Neural crest cell (in vitro differentiated cells): Measurements from ENCODE around the gene NRXN3. TPM values are rescaled to one million over a fixed set of nuclear protein-coding genes. Genes with fewer than 3 reads are reported as not detected.

ENCODE experiments used
- DNase-seq: peaks from one replicate; pipeline ENCODE4 v3.0.0; 2021; ENCODE audit warnings: low read depth, mixed read lengths, low spot score
- H3K27ac Mint-ChIP-seq: one replicate; pipeline ENCODE4 v1.8.0; 2021; ENCODE audit warnings: mild to moderate bottlenecking, mixed read lengths; ENCODE audit not compliant: unreplicated experiment
- H3K27me3 Mint-ChIP-seq: 2 replicates; pipeline ENCODE4 v1.8.0; 2021; ENCODE audit warnings: low read depth, mild to moderate bottlenecking, mixed read lengths
- H3K36me3 Mint-ChIP-seq: 2 replicates; pipeline ENCODE4 v1.8.0; 2021; ENCODE audit warnings: low read depth, mild to moderate bottlenecking, mixed read lengths
- H3K4me1 Mint-ChIP-seq: 2 replicates; pipeline ENCODE4 v1.8.0; 2021; ENCODE audit warnings: mixed read lengths
- H3K4me3 Mint-ChIP-seq: one replicate; pipeline ENCODE4 v1.8.0; 2021; ENCODE audit warnings: mild to moderate bottlenecking, mixed read lengths
- H3K9me3 Mint-ChIP-seq: 2 replicates; pipeline ENCODE4 v1.8.0; 2021; ENCODE audit warnings: mixed read lengths
- total RNA-seq: library from RNA; stranded (reverse); gene quantifications from 2 replicates; pipeline ENCODE4 v1.2.1, GENCODE V29; 2021
- TF ChIP-seq, protein P1 (sequence below): fragments of 200-600 bp; sonication (generic); conservative IDR thresholded peaks from 2 replicates; pipeline ENCODE4 v1.5.0; 2021; ENCODE audit warnings: antibody characterized with exemption, mild to moderate bottlenecking

Gene NRXN3
- total RNA-seq, 1 donor from 2014 or later: 2.5 TPM

DNA sequence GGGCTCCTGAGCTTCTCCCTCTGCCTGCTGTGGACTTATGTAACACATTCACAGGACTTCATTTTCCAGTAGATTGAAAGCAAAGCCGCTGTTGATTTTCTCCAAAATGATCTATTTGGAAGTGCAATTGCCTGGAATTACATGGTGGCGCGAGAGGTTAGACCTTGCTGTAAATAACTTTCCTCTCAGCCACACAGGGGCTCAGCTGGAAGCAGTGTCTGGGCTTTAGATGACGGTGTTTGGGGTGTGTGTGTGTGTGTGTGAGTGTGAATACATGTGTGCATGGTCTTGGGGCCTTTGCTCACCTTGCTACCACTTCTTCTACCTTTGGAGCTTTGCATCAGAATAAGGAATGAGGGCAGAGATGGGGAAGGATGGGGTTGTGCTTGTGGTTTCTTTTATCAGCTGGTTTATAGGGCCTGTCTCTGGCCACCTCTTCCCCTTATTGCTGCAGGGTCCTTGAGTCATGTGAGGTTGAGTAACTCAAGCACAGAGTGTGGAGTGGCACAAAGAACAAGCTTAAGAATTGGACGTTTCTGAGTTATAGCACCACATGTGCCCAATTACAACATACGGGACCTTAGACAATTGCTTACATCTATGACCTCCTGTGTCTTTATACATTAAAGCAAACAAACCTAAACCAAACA, 280.6 kb downstream of the NRXN3 start:
- peaks cover 27% of the 10 kb centered on the region for H3K27me3 Mint-ChIP-seq
- no peaks in the 10 kb centered on the region for H3K4me1 Mint-ChIP-seq
- no peak overlapping the region for H3K4me3 Mint-ChIP-seq
- TF ChIP-seq, protein P1, sequence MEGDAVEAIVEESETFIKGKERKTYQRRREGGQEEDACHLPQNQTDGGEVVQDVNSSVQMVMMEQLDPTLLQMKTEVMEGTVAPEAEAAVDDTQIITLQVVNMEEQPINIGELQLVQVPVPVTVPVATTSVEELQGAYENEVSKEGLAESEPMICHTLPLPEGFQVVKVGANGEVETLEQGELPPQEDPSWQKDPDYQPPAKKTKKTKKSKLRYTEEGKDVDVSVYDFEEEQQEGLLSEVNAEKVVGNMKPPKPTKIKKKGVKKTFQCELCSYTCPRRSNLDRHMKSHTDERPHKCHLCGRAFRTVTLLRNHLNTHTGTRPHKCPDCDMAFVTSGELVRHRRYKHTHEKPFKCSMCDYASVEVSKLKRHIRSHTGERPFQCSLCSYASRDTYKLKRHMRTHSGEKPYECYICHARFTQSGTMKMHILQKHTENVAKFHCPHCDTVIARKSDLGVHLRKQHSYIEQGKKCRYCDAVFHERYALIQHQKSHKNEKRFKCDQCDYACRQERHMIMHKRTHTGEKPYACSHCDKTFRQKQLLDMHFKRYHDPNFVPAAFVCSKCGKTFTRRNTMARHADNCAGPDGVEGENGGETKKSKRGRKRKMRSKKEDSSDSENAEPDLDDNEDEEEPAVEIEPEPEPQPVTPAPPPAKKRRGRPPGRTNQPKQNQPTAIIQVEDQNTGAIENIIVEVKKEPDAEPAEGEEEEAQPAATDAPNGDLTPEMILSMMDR: no peak
- no peaks in the 10 kb centered on the region for H3K36me3 Mint-ChIP-seq
- no peak overlapping the region for H3K27ac Mint-ChIP-seq
- DNase-seq: no peak
- no peaks in the 10 kb centered on the region for H3K9me3 Mint-ChIP-seq

DNA sequence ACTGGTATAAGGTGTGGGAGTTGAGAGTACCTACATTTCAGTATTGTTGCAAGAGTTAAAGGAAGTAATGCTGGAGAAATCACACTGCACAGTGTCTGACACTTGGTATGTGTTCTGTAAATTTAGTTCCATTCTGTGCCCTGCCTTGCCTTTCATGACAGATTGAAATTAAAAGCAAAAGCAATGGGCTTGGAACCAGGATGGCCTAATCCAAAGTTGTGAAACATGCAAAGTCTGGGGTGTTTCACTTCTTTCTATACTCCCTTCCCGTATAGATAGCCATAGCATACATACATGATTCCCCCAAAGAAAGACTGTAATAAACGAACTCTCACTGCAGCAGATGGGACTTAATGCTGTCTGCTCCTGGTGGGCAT, 281.1 kb downstream of the NRXN3 start:
- H3K36me3 Mint-ChIP-seq: no peaks in the 10 kb centered on the region
- TF ChIP-seq, protein P1: no peak
- DNase-seq: no peak
- H3K4me3 Mint-ChIP-seq: no peak overlapping the region
- H3K27ac Mint-ChIP-seq: no peak overlapping the region
- H3K4me1 Mint-ChIP-seq: no peaks in the 10 kb centered on the region
- H3K27me3 Mint-ChIP-seq: peaks cover 26% of the 10 kb centered on the region
- H3K9me3 Mint-ChIP-seq: no peaks in the 10 kb centered on the region

DNA sequence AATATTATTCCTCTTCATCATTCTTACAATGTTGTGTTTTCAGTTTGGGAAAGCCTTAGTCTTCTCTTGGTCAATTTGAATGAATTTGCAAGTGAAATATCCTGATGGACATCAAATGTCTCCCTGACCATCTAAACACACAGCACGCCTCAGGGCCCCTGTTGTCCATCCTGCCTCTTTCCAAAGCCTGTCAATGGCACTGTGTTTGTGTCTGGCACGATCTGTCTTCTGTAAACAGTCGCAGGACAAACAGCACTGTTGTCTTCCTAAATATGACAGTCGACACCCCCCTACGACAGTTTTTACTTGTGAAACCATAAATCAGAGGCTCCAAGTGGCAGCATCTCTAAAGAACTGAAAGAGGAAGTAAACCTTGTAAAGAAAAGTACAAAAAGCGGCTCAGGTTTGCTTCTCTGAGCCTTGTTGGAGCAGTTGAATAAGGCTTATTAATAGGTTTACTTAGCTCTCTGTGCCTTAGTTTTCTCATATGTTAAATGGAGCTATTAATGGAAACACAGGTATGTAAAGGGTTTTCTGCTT, 285.8 kb downstream of the NRXN3 start:
- H3K9me3 Mint-ChIP-seq: no peaks in the 10 kb centered on the region
- H3K27ac Mint-ChIP-seq: no peak overlapping the region
- H3K27me3 Mint-ChIP-seq: peaks cover 55% of the 10 kb centered on the region
- DNase-seq: no peak
- H3K4me1 Mint-ChIP-seq: no peaks in the 10 kb centered on the region
- TF ChIP-seq, protein P1: no peak
- no peaks in the 10 kb centered on the region for H3K36me3 Mint-ChIP-seq
- H3K4me3 Mint-ChIP-seq: no peak overlapping the region

DNA sequence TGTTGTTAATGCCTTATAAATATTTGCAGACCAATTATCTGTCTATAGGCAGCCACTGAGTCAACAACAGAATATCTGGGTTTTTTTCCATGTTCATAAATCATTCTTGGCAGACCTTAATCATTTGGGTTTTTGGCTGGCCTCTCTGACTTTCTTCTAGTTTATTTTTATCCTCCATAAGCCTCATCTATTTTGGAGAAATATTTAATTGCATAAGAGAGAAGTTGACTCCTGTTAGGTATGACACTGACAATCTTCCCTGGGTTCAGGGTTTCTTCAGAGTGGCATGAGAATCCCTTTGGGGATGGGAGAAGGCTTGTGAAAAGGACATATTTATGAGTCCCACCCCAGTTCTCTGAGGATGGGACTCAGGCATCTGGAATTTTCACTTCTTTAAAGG, 299.8 kb downstream of the NRXN3 start:
- peaks cover 5% of the 10 kb centered on the region for H3K27me3 Mint-ChIP-seq
- H3K4me1 Mint-ChIP-seq: no peaks in the 10 kb centered on the region
- TF ChIP-seq, protein P1: no peak

DNA sequence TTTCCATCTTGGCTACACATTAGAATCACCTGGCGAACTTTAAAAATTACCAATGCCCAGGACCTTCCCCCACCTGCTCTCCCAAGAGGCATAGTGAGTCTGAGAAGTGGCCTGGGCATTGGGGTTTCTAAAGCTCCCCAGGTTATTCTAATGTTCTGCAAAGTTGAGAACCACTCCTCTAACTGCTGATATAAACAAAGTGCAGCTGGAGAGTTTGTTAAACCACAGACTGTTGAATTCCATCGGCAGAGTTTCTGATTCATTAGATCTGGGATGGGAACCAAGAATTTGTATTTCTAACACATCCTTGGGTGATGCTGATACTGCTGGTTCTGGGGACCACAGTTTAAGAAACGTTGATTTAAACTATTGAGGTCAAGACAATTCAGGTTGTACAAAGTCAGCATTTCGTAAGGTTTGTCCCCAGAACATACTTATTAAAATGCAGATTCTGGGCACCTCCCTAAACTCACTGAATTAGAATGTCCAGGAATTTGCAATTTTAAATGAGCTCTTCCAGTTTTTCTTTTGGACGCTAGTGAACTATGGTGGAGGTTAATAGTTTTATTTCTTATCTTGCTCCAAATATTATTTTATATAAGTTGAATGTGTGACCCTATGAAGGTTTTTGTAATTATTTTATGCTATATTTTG, 309.1 kb downstream of the NRXN3 start:
- no peak overlapping the region for H3K27ac Mint-ChIP-seq
- H3K27me3 Mint-ChIP-seq: peaks cover 57% of the 10 kb centered on the region
- no peak overlapping the region for H3K4me3 Mint-ChIP-seq
- H3K9me3 Mint-ChIP-seq: no peaks in the 10 kb centered on the region
- DNase-seq: no peak
- no peaks in the 10 kb centered on the region for H3K36me3 Mint-ChIP-seq
- no peaks in the 10 kb centered on the region for H3K4me1 Mint-ChIP-seq
- TF ChIP-seq, protein P1: no peak

More for the DNA sequence above, 299.8 kb downstream of the NRXN3 start:
- no peak overlapping the region for H3K4me3 Mint-ChIP-seq
- no peak for DNase-seq
- no peak overlapping the region for H3K27ac Mint-ChIP-seq
- no peaks in the 10 kb centered on the region for H3K36me3 Mint-ChIP-seq
- H3K9me3 Mint-ChIP-seq: no peaks in the 10 kb centered on the region
